H4 (cell line): ENCODE measurements around the gene FOXL1. TPM values are rescaled to one million over a fixed set of nuclear protein-coding genes. Genes with fewer than 3 reads are reported as not detected.
A peak's percentile ranks its signal among the peaks of the same experiment; 100 is the strongest.

Experiments used
- DNase-seq: peaks from one replicate; pipeline ENCODE4 v3.0.0-alpha.2; 2015; ENCODE audit warnings: low spot score
- total RNA-seq: library from RNA; depleted of rRNA; stranded (reverse); fragments of >200 nt; shearing (Covaris generic); gene quantifications from 2 replicates; pipeline ENCODE4 v1.2.3, GENCODE V29; 2014

Gene FOXL1
- total RNA-seq, 1 experiment from 2014 or later = 0.75 TPM

DNA sequence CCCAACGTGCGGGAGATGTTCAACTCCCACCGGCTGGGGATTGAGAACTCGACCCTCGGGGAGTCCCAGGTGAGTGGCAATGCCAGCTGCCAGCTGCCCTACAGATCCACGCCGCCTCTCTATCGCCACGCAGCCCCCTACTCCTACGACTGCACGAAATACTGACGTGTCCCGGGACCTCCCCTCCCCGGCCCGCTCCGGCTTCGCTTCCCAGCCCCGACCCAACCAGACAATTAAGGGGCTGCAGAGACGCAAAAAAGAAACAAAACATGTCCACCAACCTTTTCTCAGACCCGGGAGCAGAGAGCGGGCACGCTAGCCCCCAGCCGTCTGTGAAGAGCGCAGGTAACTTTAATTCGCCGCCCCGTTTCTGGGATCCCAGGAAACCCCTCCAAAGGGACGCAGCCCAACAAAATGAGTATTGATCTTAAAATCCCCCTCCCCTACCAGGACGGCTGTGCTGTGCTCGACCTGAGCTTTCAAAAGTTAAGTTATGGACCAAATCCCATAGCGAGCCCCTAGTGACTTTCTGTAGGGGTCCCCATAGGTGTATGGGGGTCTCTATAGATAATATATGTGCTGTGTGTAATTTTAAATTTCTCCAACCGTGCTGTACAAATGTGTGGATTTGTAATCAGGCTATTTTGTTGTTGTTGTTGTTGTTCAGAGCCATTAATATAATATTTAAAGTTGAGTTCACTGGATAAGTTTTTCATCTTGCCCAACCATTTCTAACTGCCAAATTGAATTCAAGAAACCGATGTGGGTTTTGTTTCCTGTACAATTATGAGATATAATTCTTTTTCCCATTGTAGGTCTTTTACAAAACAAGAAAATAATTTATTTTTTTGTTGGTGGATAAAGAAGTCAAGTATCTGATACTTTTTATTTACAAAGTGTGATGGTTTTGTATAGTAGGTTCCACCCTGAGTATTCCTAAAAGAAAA is 9.4 kb upstream of the FOXL1 start:
- DNase-seq = no peak

DNA sequence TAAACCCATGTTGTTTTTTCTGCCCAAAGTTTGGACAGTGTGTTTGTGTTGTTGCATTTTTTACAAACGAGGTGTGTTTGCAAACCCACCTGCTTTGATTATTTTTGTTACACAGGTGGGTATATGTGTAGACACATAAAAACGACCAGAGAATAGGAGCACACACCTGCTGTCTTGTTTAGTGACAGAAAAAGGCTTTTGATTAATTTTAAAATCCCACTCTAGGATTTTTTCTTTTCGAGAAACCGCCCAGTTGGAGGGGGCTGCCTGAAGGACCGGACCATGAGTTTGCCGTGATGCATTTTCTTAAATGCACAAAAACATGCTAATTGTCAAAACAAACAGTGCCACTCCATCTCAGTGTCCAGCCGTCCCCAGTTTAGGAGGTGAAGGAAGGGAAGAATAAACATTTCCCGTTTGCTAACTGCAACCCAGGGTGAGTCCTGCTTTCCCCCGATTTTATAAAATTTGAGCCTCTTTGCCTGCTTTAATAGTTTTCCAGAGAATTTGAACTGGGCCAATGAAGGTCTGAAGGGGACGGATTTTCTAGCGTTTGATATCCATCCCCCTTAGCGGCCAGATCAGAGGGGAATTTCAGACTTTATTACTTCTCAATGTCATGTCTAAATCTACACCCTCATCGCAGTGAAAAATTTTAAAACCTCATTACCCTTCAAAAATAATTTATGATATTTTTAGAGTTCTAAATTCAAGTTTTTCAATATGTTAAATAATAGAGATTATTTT is 8.5 kb upstream of the FOXL1 start:
- DNase-seq = no peak

DNA sequence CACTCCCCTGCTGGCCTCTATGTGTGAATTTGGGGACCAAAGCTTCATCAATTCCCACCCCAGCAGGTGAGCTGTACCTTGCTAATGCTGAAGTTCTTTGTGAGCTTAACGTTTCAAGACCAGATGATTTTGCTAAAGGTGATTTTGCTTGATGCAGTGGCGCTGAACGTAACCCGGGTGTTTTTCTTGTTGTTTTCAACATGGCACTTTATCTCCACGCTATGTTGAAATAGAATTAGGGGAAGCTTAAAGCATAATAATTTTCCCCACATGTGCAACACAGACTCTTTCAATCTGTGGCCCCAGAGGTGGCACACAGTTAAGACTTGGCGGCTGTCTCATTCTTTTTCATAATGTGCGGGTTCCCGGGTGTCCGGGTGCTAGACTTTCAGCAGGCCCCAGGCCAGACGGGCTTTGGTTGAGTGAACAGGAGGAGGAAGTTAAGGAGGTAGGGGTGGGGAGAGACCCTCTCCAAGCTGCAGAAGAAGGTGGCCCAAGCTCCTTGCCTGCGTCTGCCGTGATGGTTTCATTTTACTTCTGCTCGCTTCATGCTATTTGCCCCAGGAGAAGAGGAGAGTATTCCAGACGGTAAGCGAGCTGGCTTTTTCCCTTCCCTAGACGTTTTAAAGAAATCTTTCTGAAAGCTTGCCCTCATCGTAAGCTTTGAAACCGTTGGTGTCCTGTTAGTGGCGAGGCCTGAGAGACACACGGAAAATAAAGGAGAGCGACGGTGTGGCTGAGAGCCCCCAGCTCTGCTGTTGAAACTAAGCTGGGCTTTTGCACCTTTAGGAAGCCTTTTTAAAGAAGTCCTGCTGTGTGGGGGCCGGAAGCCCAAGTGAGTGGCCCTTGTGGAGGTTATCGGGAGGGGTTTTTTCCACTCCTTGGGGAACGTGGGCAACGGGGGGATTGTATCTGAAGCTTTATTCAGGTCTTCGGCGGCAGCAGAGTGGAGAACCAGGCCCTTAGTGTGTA is 7.5 kb upstream of the FOXL1 start:
- no peak for DNase-seq

DNA sequence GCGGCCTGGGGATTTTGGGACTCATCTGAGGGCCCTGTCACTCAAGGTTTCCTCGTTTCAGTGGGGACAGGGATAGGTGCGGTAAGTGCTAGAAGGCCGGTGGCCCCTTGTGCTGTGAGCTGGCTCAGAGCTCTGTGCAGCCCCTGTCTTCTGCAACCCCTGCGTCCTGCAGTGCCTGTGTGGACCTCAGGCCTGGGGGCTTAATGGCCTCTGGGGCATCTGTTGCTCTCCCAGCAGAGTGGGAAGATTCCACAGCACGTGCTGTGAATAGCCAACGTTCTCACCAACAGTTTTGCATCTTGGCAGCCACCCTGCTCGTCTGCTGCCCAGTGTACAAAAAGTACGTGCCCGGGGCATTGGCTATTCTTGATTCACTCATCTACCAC is 6.8 kb upstream of the FOXL1 start:
- no peak for DNase-seq

DNA sequence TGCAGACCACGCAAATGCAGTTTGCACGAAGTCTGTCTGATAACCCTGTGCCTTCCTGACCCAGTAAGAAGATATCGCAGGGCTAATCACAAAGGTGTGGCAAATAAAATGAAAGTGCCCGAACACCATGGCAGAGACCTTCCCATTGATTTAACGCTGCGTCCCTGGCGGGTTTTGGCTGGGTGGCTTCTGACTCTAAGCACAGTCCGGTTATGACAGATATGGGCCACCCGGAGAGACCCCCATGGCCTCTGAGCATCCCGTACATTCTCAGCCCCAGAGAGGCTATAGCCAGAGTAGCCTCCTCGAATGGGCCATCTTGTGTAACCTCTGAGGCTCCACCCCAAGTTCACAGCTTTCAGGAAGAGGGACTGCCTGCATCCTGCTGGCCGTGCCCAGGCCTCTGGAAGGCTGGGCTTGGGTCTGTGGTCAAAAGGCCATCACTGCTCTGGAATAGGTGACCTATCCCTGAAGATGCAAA is 6.3 kb upstream of the FOXL1 start:
- DNase-seq = no peak

DNA sequence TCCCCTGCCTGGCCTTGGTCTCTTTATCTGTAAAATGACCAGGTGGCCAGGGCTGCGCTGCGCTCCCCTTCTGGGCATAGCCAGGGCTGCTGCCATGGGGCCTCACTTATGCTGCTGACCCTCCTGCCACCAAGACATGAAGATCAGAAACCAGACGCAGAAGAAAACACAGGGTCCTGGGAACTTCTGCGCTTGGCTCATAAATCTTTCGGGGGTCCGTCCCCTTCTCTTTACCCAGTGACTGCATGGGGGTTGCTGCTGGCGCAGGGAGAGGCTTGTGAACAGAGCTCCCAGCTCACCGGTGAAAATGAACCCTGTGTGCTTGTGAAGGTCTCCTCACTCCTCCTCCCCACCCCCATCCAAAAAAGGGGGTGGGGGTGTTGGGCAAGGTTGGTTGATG is 5.7 kb upstream of the FOXL1 start:
- no peak for DNase-seq

DNA sequence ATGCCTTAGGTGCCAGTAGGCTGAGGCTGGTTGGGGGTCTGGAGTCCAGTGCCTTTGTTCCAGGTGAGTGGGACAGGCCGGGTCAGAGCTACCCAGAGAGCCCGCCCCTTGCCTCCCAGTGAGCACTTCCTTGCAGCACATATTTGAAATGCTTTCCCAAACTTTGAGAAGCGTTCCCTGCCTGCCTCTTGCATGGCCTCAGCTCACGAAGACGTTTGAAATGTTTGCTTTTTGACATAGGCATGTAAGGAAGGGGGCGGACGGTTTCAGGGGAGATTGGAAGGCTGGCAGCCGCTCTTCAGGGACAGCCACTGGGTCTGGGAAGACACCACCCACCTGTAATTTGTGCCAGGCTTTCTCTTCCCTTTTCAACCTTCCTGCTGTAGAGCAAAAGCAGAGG is 5.1 kb upstream of the FOXL1 start:
- DNase-seq = no peak

DNA sequence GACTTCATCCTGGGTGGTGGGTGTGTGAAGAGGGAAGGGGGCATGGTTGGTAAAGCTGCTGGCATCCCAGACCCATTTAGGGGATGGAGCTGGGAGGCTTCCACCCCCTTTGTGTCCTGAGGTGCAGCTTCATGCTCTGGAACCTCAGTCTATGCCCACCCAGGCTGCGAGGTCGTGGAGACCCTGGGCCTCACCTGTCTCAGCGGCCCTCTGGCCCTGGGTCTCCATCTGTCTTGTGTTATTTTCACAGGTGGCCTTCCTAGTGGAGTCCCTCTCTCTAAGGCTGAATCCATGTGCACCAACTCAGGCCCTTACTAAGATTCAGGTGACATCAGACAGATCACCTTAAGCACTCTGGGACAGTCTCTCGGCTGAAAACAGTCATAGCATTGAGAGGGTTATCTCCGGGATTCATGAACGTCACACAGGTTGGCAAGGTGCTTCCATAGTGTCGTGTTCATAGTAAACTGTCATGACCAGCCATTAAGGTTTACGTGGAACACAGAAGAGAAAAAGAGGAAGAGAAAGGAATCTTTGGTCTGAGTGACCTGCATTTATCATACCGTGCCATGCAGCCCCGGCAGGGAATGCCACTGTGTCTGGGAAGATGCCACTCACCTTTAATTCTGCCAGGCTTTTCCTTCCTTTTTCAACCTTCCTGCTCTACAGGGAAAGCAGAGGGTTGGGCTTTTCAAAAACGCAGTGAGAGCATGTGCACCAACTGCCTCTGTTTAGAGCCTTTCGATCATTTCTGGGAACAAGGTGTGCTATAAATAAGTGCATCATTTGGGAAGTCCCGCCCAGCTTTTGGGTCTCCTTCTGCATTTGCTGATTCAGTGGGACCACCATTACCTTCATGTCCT is 4.5 kb upstream of the FOXL1 start:
- no peak for DNase-seq

DNA sequence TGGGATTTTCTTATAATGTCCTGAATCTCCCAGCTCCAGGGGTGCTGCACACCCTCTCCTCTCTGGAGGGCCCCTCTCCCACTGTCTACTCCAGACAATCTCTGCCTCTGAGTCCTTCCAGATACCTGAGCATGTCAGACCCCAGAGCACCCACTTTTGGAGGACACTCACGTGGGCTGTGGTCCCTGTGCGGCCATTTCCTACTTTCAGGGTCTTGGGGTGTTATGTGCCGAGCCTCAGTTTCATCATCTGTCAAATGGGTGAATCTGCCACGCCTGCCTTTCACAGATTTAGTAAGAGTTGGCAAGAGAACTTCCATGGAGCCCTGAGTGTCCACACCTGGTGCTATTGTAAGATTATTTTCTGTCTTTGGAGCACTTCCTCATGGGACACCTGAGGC is 3.7 kb upstream of the FOXL1 start:
- DNase-seq = no peak

DNA sequence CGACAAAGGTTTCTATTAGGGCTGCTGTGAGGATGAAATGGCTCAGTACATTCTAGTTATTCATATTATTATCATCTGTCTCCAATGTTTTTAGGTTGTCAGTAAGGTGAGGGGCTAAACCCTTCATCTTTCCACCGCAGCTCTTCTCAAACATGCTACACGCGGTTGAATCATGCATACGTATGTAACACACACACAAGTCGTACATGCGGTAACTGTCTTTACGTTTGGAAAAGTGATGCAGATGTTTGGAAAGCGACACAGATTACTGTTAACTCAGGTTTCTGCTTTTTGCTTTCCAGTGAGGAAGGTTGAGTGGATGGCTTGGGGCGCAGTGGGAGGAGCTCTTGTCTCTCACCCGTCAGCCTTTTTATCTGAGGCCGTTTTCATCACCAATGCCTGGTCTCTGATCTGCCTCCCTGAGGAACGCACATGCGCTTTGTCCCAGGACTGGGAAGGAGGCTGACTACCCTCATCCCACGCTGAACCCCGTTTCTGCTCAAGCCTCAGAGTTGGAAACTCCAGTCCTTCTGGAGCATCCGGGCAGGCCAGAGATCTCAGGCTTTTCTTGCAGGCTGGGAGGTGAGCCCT is 3.2 kb upstream of the FOXL1 start:
- DNase-seq = no peak

DNA sequence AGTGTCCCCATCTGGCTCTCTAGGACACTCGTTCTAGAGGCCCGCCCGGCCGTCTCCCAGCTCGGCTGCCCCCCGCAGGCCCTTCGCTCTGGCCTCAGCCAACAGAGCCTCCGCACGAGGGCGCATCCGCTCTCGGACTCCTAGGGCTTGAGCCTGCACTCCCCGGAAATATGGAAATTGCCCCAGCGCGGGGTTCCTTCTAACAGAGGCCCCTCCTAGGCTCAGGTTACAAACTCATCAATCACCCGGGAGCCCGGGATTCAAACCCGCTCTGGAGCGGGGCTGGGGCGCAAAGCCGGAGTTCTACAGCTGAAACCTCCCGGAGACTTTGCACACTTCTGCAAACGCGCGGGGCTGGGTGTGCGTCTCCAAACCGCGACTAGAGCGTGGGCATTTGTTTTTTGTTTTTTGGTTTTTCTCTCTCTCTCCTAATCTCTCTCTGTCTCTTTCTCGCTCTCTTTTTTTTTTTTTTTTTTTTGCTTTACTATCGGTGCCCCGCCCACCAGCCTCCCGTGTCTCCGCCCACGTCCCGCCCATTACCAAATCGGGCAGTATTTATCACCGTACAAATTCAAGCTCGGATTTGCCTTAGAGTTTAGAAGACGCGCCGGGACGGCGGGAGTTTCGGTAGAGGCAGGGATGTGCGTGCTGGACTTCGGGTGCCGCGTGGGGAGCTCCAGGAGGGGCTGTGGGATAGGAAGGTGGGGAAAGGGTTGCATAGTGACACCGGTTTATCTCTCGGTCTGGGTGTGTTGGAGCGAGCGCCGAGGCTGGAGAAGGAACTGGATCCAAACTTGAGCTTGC is 2.4 kb upstream of the FOXL1 start:
- DNase-seq = peak; percentile 82

DNA sequence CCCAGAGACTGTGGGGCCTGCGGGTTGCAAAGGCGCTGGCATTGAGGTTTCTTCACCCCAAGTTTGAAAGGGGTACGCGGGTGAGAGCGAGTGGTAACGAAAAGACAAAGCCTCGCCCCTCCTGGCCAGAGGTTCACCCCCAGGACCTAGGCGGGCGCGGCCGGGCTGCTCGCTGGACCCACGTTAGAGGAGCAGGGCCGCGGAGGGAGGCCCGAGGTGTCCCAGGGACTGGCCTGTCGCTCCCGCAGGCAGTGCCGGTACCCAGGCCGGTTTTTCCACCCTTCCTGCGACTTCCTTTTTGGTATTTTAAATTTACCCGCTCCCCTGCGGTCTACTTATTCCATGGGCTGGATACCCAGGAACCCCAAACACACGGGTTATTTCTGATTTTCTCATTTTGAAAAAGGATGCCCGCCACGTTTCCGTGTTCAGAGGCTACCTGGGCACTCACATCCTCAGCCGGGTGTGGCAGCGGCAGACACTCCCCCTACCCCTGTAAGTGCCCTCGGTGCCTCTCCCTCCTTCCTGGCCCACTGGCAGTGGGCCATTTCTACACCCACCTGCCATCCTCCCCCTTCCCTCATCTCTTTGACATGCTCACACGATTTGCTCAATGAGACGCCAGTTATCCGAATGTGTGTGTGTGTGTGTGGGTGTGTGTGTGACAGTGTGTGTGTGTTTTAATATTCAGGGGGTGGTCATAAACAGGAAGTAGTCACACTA is 1.6 kb upstream of the FOXL1 start:
- DNase-seq = no peak

DNA sequence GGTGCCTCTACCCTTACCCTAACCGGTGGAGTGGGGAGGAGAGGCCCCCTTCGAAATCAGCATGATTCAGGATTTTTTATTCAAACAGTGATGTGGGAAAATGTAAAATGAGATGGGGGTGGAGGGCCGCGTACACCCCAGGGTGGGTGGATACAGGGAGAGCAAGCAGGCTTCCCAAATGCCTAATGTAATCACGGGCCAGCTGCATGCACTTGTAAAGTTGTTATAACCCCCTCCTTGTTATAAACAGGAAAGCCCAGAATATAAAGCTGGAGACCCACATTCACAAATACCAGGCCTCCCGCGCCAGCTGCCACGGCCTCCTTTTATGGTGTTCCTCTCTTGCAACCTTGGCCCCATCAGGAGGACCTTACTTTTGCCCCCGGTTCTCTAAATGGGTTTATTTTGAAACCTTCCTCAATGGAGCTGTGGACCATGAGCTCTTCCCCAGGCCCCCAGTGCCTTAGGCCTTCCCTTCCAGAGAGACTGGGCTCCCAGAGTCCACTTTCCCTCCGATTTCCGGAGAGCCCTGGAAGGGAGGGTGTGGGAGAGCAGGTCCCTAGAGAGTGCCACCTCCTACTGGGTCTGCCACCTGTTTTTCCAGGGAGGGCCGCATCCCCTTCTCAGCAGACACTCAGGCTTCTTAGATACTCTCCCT is 906 bp upstream of the FOXL1 start:
- DNase-seq = peak; percentile 82

DNA sequence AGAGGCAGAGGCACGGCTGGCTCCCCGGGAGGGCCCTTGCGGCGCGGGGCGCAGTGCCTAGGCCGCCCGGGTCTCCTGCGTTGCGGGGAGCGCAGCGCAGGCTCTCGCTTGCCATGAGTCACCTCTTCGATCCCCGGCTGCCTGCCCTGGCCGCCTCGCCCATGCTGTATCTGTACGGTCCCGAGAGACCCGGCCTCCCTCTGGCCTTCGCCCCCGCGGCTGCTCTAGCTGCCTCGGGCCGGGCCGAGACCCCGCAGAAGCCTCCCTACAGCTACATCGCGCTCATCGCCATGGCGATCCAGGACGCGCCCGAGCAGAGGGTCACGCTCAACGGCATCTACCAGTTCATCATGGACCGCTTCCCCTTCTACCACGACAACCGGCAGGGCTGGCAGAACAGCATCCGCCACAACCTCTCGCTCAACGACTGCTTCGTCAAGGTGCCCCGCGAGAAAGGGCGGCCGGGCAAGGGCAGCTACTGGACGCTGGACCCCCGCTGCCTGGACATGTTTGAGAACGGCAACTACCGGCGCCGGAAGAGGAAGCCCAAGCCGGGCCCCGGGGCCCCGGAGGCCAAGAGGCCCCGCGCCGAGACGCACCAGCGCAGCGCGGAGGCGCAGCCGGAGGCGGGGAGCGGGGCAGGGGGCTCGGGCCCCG is 390 bp downstream of the FOXL1 start:
- no peak for DNase-seq

DNA sequence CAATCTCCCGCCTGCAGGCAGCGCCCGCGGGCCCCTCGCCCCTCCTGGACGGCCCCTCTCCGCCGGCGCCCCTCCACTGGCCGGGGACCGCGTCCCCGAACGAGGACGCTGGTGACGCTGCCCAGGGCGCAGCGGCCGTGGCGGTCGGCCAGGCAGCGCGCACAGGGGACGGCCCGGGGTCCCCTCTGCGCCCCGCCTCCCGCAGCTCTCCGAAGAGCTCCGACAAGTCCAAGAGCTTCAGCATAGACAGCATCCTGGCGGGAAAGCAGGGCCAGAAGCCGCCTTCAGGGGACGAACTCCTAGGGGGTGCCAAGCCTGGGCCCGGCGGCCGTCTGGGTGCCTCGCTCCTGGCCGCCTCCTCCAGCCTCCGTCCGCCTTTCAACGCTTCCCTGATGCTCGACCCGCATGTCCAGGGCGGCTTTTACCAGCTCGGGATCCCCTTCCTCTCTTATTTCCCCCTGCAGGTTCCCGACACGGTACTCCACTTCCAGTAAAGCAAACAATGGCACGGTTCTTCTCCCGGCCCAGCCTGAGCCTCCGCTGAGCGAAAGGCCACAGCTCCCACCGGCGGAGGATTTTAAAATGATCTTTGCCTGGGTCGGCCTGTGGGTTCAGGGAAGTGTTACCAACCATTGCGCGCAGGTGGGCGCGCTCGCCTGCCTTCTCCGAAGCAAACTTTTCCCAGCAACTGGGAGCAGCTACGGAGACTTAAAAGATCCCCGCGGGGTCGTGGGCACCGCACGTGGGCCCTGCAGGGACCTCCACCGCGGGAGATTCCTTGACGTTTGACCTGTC is 1.1 kb downstream of the FOXL1 start:
- no peak for DNase-seq

DNA sequence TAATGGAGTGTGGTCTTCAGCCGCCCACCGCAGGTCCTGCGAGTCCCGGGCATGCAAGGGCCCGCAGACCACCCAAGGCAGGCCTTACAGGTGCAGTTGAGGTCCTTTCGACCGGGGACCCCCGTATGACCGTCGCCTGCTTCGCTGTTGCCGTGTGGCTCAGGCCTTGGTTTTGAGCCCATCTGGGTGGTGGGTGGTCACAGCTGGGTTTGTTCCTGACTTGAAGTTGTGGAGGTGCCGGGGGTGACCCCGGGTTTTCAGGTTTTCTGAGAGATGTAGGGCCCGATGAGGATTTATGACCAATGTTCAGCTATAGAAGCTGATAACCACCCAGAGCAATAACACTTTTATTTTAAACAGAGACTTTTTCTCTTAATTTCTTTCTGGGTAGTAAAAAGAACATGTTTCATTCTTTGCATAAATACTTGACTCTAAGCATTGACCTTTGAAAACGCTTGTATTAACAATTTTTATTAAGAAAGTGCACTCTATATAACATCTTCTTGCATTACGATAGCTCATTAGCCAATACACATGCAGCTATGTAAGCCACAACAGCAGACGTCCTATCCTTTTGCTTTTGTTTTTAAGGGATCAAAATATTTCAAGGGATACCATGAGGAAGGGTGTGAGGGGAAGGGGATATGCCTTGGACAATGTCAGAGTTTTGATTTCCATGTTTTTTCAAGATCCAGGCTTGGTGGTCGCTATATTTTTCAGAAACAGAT is 1.9 kb downstream of the FOXL1 start:
- no peak for DNase-seq
